NCI-H187 treated with DMSO at 0.1 percent for 48 hours (cell line): ENCODE results near the gene VCAM1.
"Not testable (repeated sequence)": the region's sequence is repeated elsewhere in the genome, so short reads cannot be mapped to it uniquely, and the experiment has no call there.

Experiments
- DNase-seq: peaks from one replicate; lab custom pipeline; 2025; lab: John Stamatoyannopoulos, UW

The VCAM1 gene

GRCh38 chr1:100780814-100781213 is 61.3 kb downstream of the VCAM1 start:
- no peak for DNase-seq

GRCh38 chr1:100781728-100782127 is 62.2 kb downstream of the VCAM1 start:
- DNase-seq, result not testable (repeated sequence)

- DNase-seq, result no peak
These were observed 63.0 kb downstream of the VCAM1 start for GRCh38 chr1:100782473-100783039.

GRCh38 chr1:100785470-100786052 is 66.0 kb downstream of the VCAM1 start:
- DNase-seq, result no peak

- no peak for DNase-seq
These were observed 67.3 kb downstream of the VCAM1 start for GRCh38 chr1:100786870-100787269.
